Measurements from ENCODE around the gene TMEM245.
"Not testable (repeated sequence)": the region's sequence is repeated elsewhere in the genome, so short reads cannot be mapped to it uniquely, and the experiment has no call there.

Gene TMEM245

GRCh38 chr9:108973895-108974294, 145.9 kb downstream of the TMEM245 start:
- DNase-seq = no peak

- no peak for DNase-seq
These were observed 147.0 kb downstream of the TMEM245 start for GRCh38 chr9:108972626-108973209.

GRCh38 chr9:108972186-108972585, 147.6 kb downstream of the TMEM245 start:
- no peak for DNase-seq

GRCh38 chr9:108971392-108971791, 148.4 kb downstream of the TMEM245 start:
- DNase-seq = not testable (repeated sequence)

GRCh38 chr9:108967916-108968315, 151.8 kb downstream of the TMEM245 start:
- no peak for DNase-seq

Data from NCI-H187 treated with DMSO at 0.1 percent for 48 hours (cell line).